ENCODE results near the gene HOXA13. TPM values are rescaled to one million over a fixed set of nuclear protein-coding genes. Genes with fewer than 3 reads are reported as not detected.

HOXA13 gene
- total RNA-seq, 2 donors from 2014 or later, result not detected

GRCh38 chr7:27171325-27171636, 28.6 kb downstream of the HOXA13 start:
- TF ChIP-seq CTCF (conservative IDR thresholded peaks at IDR 0.05), result no peak
- Mint-ChIP-seq H3K27me3 (ENCODE audit: insufficient read depth) (peaks cover 97% of the 10 kb centered on the region), H3K9me3 (peaks cover 1% of the 10 kb centered on the region), H3K36me3 (ENCODE audit: low read depth) (no peaks in the 10 kb centered on the region), H3K27ac (no peak overlapping the region), H3K4me1 (no peaks in the 10 kb centered on the region), H3K4me3 (no peak overlapping the region)
- H3K27ac ChIP-seq (ENCODE audit: low read depth, low read length), result peak overlapping the region; percentile 16
- peaks cover 7% of the 10 kb centered on the region for H3K9me3 ChIP-seq (ENCODE audit: control insufficient read depth, low read length)
- H3K27me3 ChIP-seq (ENCODE audit: control insufficient read depth, insufficient read depth, low read length, poor library complexity, severe bottlenecking), result peaks cover 100% of the 10 kb centered on the region
- H3K4me1 ChIP-seq (ENCODE audit: control insufficient read depth, insufficient read depth, low read length), result no peaks in the 10 kb centered on the region
- H3K4me3 ChIP-seq (ENCODE audit: low read length), result no peak overlapping the region
- DNase-seq, result peak; percentile 70
- 8 to 20% methylated on average over 1 to 8 of the region's 8 CpGs for WGBS, 2 experiments (ENCODE audit: insufficient coverage in 1 of 2, insufficient read length in 1 of 2)
- H3K9ac ChIP-seq (ENCODE audit: extremely low read depth, low read length, poor library complexity, severe bottlenecking), result no peak overlapping the region
- no peaks in the 10 kb centered on the region for H3K36me3 ChIP-seq (ENCODE audit: control insufficient read depth, insufficient read depth, low read length)

- no peak for DNase-seq
- H3K4me3 Mint-ChIP-seq, result no peak overlapping the region
- no peaks in the 10 kb centered on the region for H3K36me3 Mint-ChIP-seq (ENCODE audit: low read depth)
- WGBS, 2 experiments (ENCODE audit: insufficient coverage in 1 of 2, insufficient read length in 1 of 2), result 7 to 20% methylated on average over 4 to 8 of the region's 11 CpGs
- Histone ChIP-seq H3K27ac (ENCODE audit: low read depth, low read length) (peak overlapping the region; percentile 16), H3K9ac (ENCODE audit: extremely low read depth, low read length, poor library complexity, severe bottlenecking) (no peak overlapping the region), H3K36me3 (ENCODE audit: control insufficient read depth, insufficient read depth, low read length) (no peaks in the 10 kb centered on the region), H3K9me3 (ENCODE audit: control insufficient read depth, low read length) (peaks cover 8% of the 10 kb centered on the region), H3K4me1 (ENCODE audit: control insufficient read depth, insufficient read depth, low read length) (no peaks in the 10 kb centered on the region), H3K4me3 (ENCODE audit: low read length) (no peak overlapping the region), H3K27me3 (ENCODE audit: control insufficient read depth, insufficient read depth, low read length, poor library complexity, severe bottlenecking) (peaks cover 100% of the 10 kb centered on the region)
- H3K4me1 Mint-ChIP-seq, result no peaks in the 10 kb centered on the region
- no peak for TF ChIP-seq CTCF (conservative IDR thresholded peaks at IDR 0.05)
- H3K27ac Mint-ChIP-seq, result no peak overlapping the region
- peaks cover 5% of the 10 kb centered on the region for H3K9me3 Mint-ChIP-seq
- peaks cover 97% of the 10 kb centered on the region for H3K27me3 Mint-ChIP-seq (ENCODE audit: insufficient read depth)
These were observed 29.2 kb downstream of the HOXA13 start for GRCh38 chr7:27170426-27171324.

- DNase-seq, result peak; percentile 83
- no peak overlapping the region for H3K4me3 Mint-ChIP-seq
- Histone ChIP-seq H3K27me3 (ENCODE audit: control insufficient read depth, insufficient read depth, low read length, poor library complexity, severe bottlenecking) (peaks cover 100% of the 10 kb centered on the region), H3K4me3 (ENCODE audit: low read length) (no peak overlapping the region), H3K9ac (ENCODE audit: extremely low read depth, low read length, poor library complexity, severe bottlenecking) (no peak overlapping the region), H3K27ac (ENCODE audit: low read depth, low read length) (no peak overlapping the region), H3K9me3 (ENCODE audit: control insufficient read depth, low read length) (peaks cover 5% of the 10 kb centered on the region), H3K36me3 (ENCODE audit: control insufficient read depth, insufficient read depth, low read length) (no peaks in the 10 kb centered on the region), H3K4me1 (ENCODE audit: control insufficient read depth, insufficient read depth, low read length) (no peaks in the 10 kb centered on the region)
- H3K27me3 Mint-ChIP-seq (ENCODE audit: insufficient read depth), result peaks cover 97% of the 10 kb centered on the region
- no peak for TF ChIP-seq CTCF (conservative IDR thresholded peaks at IDR 0.05)
- H3K36me3 Mint-ChIP-seq (ENCODE audit: low read depth), result no peaks in the 10 kb centered on the region
- H3K27ac Mint-ChIP-seq, result no peak overlapping the region
- H3K4me1 Mint-ChIP-seq, result no peaks in the 10 kb centered on the region
- peaks cover 5% of the 10 kb centered on the region for H3K9me3 Mint-ChIP-seq
- 0 to 3% methylated on average over 6 to 38 of the region's 46 CpGs for WGBS, 2 experiments (ENCODE audit: insufficient coverage in 1 of 2, insufficient read length in 1 of 2)
These were observed 30.0 kb downstream of the HOXA13 start for GRCh38 chr7:27169658-27170425.

Measured in endodermal cell (in vitro differentiated cells).